Trophoblast cell (in vitro differentiated cells and primary cell): Measurements from ENCODE around the gene ALDH18A1.

ENCODE experiments used
- DNase-seq, 2 donors: peaks; one replicate each; pipeline ENCODE4 v3.0.0-alpha.2; 2016
- H2AFZ ChIP-seq: 2 replicates; pipeline ENCODE4 v1.6.1; 2013; ENCODE audit warnings: low read length, moderate library complexity, mild to moderate bottlenecking; ENCODE audit not compliant: insufficient read depth, poor library complexity
- H2AK5ac ChIP-seq: 2 replicates; pipeline ENCODE4 v1.6.1; 2013; ENCODE audit warnings: mild to moderate bottlenecking, low read length
- H2BK120ac ChIP-seq: 2 replicates; pipeline ENCODE4 v1.6.1; 2013; ENCODE audit warnings: low read length, mild to moderate bottlenecking, moderate library complexity; ENCODE audit not compliant: insufficient read depth, poor library complexity
- H2BK12ac ChIP-seq: 2 replicates; pipeline ENCODE4 v1.6.1; 2013; ENCODE audit warnings: mild to moderate bottlenecking, low read length, moderate library complexity
- H2BK5ac ChIP-seq: 2 replicates; pipeline ENCODE4 v1.6.1; 2013; ENCODE audit warnings: low read length, low read depth, moderate library complexity, mild to moderate bottlenecking; ENCODE audit not compliant: poor library complexity
- H3K14ac ChIP-seq: 2 replicates; pipeline ENCODE4 v1.6.1; 2013; ENCODE audit warnings: mild to moderate bottlenecking, low read length
- H3K18ac ChIP-seq: 2 replicates; pipeline ENCODE4 v1.6.1; 2013; ENCODE audit warnings: mild to moderate bottlenecking, low read length
- H3K23ac ChIP-seq: 2 replicates; pipeline ENCODE4 v1.6.1; 2013; ENCODE audit warnings: low read length
- H3K27ac ChIP-seq: 2 replicates; pipeline ENCODE4 v1.5.1; 2013; ENCODE audit warnings: low read depth, mild to moderate bottlenecking, inconsistent platforms, low read length, moderate library complexity
- H3K27me3 ChIP-seq: 2 replicates; pipeline ENCODE4 v1.6.1; 2013; ENCODE audit warnings: inconsistent platforms, mild to moderate bottlenecking, low read length, moderate library complexity; ENCODE audit not compliant: insufficient read depth
- H3K36me3 ChIP-seq, 2 experiments: 1 replicate in 1 of 2; 2 replicates in 1 of 2; pipeline ENCODE4 v1.6.1; 2013; ENCODE audit warnings: low read length in 2 of 2, mild to moderate bottlenecking in 2 of 2, moderate library complexity in 1 of 2; ENCODE audit not compliant: insufficient read depth in 2 of 2, control insufficient read depth in 1 of 2
- H3K4ac ChIP-seq: 2 replicates; pipeline ENCODE4 v1.6.1; 2013; ENCODE audit warnings: low read depth, mild to moderate bottlenecking, low read length, moderate library complexity
- H3K4me1 ChIP-seq, 2 experiments: 1 replicate in 1 of 2; 2 replicates in 1 of 2; pipeline ENCODE4 v1.6.1; 2013; ENCODE audit warnings: low read length in 2 of 2, mild to moderate bottlenecking in 2 of 2, moderate library complexity in 1 of 2; ENCODE audit not compliant: insufficient read depth in 2 of 2, control insufficient read depth in 1 of 2
- H3K4me2 ChIP-seq: 2 replicates; pipeline ENCODE4 v1.6.1; 2013; ENCODE audit warnings: inconsistent platforms, mild to moderate bottlenecking, low read length, moderate library complexity
- H3K4me3 ChIP-seq: 2 replicates; pipeline ENCODE4 v1.5.1; 2013; ENCODE audit warnings: mild to moderate bottlenecking, low read depth, low read length, inconsistent platforms
- H3K79me1 ChIP-seq: one replicate; pipeline ENCODE4 v1.6.1; 2013; ENCODE audit warnings: low read length
- H3K79me2 ChIP-seq: 2 replicates; pipeline ENCODE4 v1.6.1; 2013; ENCODE audit warnings: low read length, mild to moderate bottlenecking; ENCODE audit not compliant: control insufficient read depth, insufficient read depth, poor library complexity
- H3K9ac ChIP-seq: 2 replicates; pipeline ENCODE4 v1.6.1; 2013; ENCODE audit warnings: mild to moderate bottlenecking, low read length
- H3K9me3 ChIP-seq: 2 replicates; pipeline ENCODE4 v1.6.1; 2013; ENCODE audit warnings: low read depth, mild to moderate bottlenecking, control low read depth, inconsistent platforms, low read length; ENCODE audit not compliant: insufficient read depth
- H4K12ac ChIP-seq: 2 replicates; pipeline ENCODE4 v1.6.1; 2013; ENCODE audit warnings: low read depth, mild to moderate bottlenecking, low read length, moderate library complexity
- H4K8ac ChIP-seq: 2 replicates; pipeline ENCODE4 v1.6.1; 2013; ENCODE audit warnings: low read depth, mild to moderate bottlenecking, low read length, moderate library complexity
- H4K91ac ChIP-seq: one replicate; pipeline ENCODE4 v1.6.1; 2013; ENCODE audit warnings: low read depth, mild to moderate bottlenecking, low read length, moderate library complexity
- WGBS: extraction: QIAGEN DNeasy Blood & Tissue Kit; methylation state at CpG from one replicate; pipeline ENCODE4 v1.1.7; 2013; ENCODE audit warnings: missing lambda C conversion rate; ENCODE audit not compliant: insufficient read length, insufficient coverage; ENCODE audit errors: extremely low coverage; 5-methylcytosine and 5-hydroxymethylcytosine counted together

Gene ALDH18A1

DNA sequence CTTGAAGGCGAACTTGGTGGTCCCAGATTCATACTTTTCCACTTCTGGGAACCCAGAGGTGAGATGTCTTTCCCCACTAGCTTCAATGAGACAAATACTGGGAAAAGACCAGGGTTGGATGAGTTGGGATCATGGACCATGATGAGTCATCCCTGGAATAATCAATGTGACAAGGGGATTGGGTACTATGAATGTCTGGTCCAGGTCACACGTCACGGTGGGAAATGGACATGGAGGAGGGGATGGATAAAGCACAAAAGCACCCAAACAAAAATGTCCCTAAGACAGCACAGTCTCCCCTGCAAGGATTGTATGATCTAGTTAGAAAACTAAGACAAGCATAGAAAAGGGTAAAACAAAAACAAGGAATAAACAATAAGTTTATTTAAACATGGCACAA is 83.0 kb downstream of the ALDH18A1 start:
- Histone ChIP-seq H2AK5ac (no peak overlapping the region), H2AFZ (no peak overlapping the region), H3K79me2 (no peaks in the 10 kb centered on the region), H3K18ac (no peak overlapping the region), H3K4me3 (no peak overlapping the region), H4K8ac (no peak overlapping the region), H3K9me3 (no peaks in the 10 kb centered on the region), H3K4me2 (no peak overlapping the region), H3K36me3 (no peaks in the 10 kb centered on the region), H3K23ac (no peak overlapping the region), H2BK5ac (no peak overlapping the region), H2BK12ac (no peak overlapping the region), H3K27me3 (no peaks in the 10 kb centered on the region), H3K79me1 (no peaks in the 10 kb centered on the region), H3K9ac (no peak overlapping the region), H4K91ac (no peak overlapping the region), H4K12ac (no peak overlapping the region), H3K27ac (no peak overlapping the region), H2BK120ac (no peak overlapping the region), H3K14ac (no peak overlapping the region), H3K4ac (no peak overlapping the region), H3K4me1 (no peaks in the 10 kb centered on the region)
- DNase-seq: no peak
- WGBS: no CpG with 5 or more reads among the region's 3 CpGs

DNA sequence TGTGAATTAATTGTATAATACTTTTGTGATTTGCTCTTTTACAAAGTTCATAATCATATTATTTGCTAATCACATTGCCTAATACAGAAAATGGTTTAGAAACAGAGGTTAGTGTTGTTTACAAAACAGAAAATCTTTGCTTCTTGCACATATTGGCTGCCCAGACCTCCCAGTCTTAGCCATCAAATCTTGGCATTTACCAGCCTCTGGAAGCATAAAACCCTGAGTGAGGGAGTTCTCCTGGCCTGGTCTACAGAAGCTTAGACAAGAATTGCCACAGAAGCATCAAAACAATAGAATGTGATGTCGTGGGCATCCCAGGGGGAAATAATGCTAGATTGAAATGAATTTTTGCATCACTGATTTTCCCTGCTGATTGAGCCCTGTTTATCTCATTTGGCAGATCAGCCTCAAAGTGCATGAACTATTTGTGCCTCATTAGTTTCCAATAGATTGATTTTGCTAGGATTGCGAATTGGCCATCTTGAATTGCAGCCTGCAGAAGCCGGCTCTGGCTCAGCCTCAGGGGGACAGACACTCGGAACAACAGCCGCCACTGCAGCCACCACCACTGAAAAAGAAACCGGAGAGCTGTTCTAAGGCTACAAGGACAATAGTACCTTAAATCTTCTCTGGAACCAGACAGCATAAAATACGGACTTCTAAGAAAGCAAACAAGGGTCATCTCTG is 84.2 kb downstream of the ALDH18A1 start:
- Histone ChIP-seq H3K36me3 (no peaks in the 10 kb centered on the region), H3K4me3 (no peak overlapping the region), H4K8ac (no peak overlapping the region), H3K4me2 (no peak overlapping the region), H3K9ac (no peak overlapping the region), H3K23ac (no peak overlapping the region), H2BK120ac (no peak overlapping the region), H3K79me2 (no peaks in the 10 kb centered on the region), H3K27ac (no peak overlapping the region), H2AFZ (no peak overlapping the region), H2AK5ac (no peak overlapping the region), H2BK12ac (no peak overlapping the region), H4K12ac (no peak overlapping the region), H4K91ac (no peak overlapping the region), H3K27me3 (no peaks in the 10 kb centered on the region), H3K4me1 (no peaks in the 10 kb centered on the region), H2BK5ac (no peak overlapping the region), H3K9me3 (no peaks in the 10 kb centered on the region), H3K18ac (no peak overlapping the region), H3K14ac (no peak overlapping the region), H3K79me1 (no peaks in the 10 kb centered on the region), H3K4ac (no peak overlapping the region)
- WGBS: no CpG with 5 or more reads among the region's 7 CpGs
- DNase-seq: no peak

DNA sequence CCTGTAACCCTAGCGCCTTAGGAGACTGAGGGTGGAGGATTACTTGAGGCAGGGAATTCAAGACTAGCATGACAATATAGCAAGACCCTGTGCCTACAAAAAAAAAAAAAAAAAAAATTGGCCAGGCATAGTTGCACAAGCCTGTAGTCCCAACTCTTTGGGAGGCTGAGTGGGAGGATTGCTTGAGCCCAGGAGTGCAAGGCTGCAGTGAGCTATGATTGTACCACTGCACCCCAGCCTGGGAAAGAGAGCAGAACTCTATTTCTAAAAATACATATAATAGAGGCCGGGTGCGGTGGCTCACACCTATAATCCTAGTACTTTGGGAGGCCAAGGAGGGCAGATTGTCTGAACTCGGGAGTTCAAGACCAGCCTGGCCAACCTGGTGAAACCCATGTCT is 85.1 kb downstream of the ALDH18A1 start:
- no peak overlapping the region for H2BK120ac ChIP-seq
- no peak overlapping the region for H4K91ac ChIP-seq
- H2AFZ ChIP-seq: no peak overlapping the region
- no peaks in the 10 kb centered on the region for H3K79me2 ChIP-seq
- H2BK5ac ChIP-seq: no peak overlapping the region
- no peak overlapping the region for H3K4me2 ChIP-seq
- no peak overlapping the region for H4K8ac ChIP-seq
- H3K14ac ChIP-seq: no peak overlapping the region
- no peak overlapping the region for H3K18ac ChIP-seq
- no peaks in the 10 kb centered on the region for H3K4me1 ChIP-seq
- no peaks in the 10 kb centered on the region for H3K36me3 ChIP-seq
- no peaks in the 10 kb centered on the region for H3K79me1 ChIP-seq
- DNase-seq: no peak
- no CpG with 5 or more reads among the region's 4 CpGs for WGBS
- no peaks in the 10 kb centered on the region for H3K27me3 ChIP-seq
- no peak overlapping the region for H3K4me3 ChIP-seq
- no peak overlapping the region for H3K23ac ChIP-seq
- no peak overlapping the region for H2BK12ac ChIP-seq
- H3K27ac ChIP-seq: no peak overlapping the region
- H2AK5ac ChIP-seq: no peak overlapping the region
- H4K12ac ChIP-seq: no peak overlapping the region
- no peak overlapping the region for H3K9ac ChIP-seq
- no peak overlapping the region for H3K4ac ChIP-seq
- no peaks in the 10 kb centered on the region for H3K9me3 ChIP-seq

DNA sequence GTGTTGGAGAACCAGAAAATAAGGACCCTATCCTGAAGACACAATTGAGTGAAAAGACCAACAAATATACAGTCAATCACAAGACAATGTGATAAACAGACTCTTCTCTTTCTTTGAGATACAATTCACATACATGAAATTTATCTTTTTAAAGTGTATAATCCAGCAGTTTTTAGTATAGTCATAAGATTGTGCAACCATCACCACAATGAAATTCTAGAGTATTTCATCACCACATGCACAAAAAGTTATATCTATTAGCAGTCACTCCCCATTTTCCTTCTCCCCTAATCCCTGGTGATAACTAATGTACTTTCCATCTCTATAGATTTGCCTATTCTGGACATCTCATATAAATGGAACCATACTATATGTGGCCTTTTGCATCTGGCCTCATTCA is 87.1 kb downstream of the ALDH18A1 start:
- Histone ChIP-seq H4K91ac (no peak overlapping the region), H2AFZ (no peak overlapping the region), H3K9me3 (no peaks in the 10 kb centered on the region), H2BK5ac (no peak overlapping the region), H3K4me3 (no peak overlapping the region), H3K14ac (no peak overlapping the region), H3K79me1 (peaks cover 3% of the 10 kb centered on the region), H3K27ac (no peak overlapping the region), H3K18ac (no peak overlapping the region), H3K4me1 (peaks cover 0 to 3% of the 10 kb centered on the region in 2 experiments), H4K8ac (no peak overlapping the region), H2BK120ac (no peak overlapping the region), H3K4ac (no peak overlapping the region), H3K27me3 (no peaks in the 10 kb centered on the region), H3K9ac (no peak overlapping the region), H3K36me3 (no peaks in the 10 kb centered on the region), H2BK12ac (no peak overlapping the region), H3K4me2 (no peak overlapping the region), H2AK5ac (no peak overlapping the region), H3K23ac (no peak overlapping the region), H4K12ac (no peak overlapping the region), H3K79me2 (peaks cover 2% of the 10 kb centered on the region)
- DNase-seq: no peak
